HepG2 (cell line): Measurements from ENCODE around the gene TUBB4B.

Experiments
- BRCA1 ChIP-seq: sonication (generic); formaldehyde crosslinking; IDR thresholded peaks from 2 replicates; pipeline ENCODE4 v1.4.0; 2020; ENCODE audit warnings: missing genetic modification reagents
- KAT2B ChIP-seq: fragments of 150-350 bp; IDR thresholded peaks from 2 replicates; pipeline ENCODE4 v1.6.1; 2014; ENCODE audit warnings: low read depth, low read length, borderline replicate concordance
- ZSCAN22 ChIP-seq: sonication (generic); formaldehyde crosslinking; IDR thresholded peaks from 2 replicates; pipeline ENCODE4 v1.4.0; 2020; ENCODE audit warnings: mild to moderate bottlenecking, missing genetic modification reagents

DNA sequence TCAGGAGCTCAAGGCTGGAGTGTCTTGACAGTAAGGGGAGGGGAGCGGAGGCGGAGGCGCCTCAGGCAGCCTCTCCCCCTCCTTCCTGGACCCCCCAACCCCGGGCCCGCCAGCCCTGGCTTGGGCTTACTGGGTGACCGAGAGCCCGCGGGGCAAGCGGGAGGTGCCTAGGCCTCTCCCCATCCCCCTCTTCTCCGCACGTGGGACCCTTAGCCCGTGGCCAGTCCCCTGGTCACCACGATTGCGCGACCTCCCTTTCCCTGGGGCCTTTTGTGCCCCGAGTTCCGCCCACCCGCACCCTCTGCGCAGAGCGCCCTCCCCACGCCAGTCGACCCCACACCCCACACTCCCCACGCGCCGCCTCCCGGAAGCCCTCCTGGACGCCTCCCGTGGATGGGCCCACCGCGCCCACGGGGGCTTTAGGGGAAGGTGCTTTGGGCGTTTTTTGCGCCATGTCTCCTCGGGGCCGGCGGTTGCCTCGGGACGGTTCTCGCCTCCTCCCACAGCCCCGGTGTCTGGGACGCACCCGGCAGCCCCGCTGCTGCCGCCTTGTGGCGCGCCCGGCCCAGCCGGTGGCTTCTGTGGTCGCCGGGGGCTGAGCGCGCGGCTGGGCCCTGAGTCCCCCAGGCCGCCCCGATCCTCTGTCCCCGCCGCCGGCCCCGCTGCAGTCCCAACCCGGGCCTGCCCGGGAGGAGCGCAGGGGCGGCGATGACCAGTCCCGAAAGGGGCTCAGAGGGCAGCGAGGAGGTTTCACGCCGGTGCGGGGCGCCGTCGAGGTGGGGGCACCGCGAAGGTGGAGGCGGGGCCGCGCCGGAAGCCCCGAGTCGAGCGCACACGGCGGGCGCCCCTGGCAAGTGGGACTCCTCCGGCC lies 39.6 kb downstream of the TUBB4B start:
- no peak for TF ChIP-seq BRCA1 (CRISPR knock-in tag)
- no peak for TF ChIP-seq KAT2B
- no peak for TF ChIP-seq ZSCAN22 (CRISPR knock-in tag)
